22Rv1 (cell line): ENCODE measurements around the gene THRA.

Experiments used
- H3K27ac ChIP-seq: fragments of 450-650 bp; 2 replicates; pipeline ENCODE4 v1.5.1; 2017
- CTCF ChIP-seq: fragments of 450-650 bp; IDR thresholded peaks from 2 replicates; pipeline ENCODE4 v1.5.1; 2017; ENCODE audit warnings: mild to moderate bottlenecking
- ZFX ChIP-seq: fragments of 450-650 bp; IDR thresholded peaks from 2 replicates; pipeline ENCODE4 v1.6.1; 2017; ENCODE audit warnings: antibody characterized with exemption, borderline replicate concordance

THRA gene

GRCh38 chr17:40103688-40104087 is 40.9 kb downstream of the THRA start:
- TF ChIP-seq ZFX: no peak
- no peak for TF ChIP-seq CTCF
- no peak overlapping the region for H3K27ac ChIP-seq

DNA sequence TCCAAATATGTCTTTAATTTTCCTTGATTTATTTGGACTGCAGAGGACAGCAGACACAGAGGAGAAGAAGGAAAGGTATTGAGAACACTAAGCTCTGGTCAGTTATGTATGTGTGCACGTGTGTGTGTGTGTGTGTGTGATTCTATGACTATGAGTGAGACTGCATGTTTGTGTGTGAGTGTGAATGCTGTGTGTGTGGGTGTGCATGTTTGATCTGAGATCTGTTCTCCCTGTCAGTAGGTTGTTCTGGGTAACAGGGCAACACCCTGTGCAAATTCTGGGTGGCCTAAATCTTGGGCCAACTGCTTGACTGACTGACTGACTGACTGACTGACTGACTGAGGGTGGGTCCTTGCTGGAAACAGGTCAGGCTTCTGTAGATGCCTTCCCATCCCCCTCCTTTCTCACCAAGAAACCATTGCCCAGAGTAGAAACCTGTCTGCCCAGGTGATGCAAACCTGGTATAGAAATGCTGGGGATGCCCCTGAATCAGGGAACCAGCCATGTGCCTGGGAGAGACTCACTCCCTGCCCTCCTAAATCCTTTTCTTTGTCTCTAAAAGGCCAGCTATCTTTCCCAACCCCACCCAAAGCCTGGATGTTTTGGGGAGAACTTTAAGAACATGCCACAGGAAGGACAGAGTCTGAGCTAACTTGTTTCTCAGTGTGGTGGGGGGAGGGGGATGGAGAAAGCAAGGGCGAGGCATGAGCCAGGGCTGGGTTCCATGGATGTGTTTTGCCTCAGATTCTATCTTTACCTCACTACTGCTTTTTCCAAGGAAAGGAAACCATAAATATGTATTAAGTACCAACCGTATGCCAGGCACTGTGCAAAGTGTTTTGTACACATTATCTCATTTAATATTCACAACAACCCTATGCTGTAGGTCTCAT is 42.1 kb downstream of the THRA start:
- no peak for TF ChIP-seq ZFX
- no peak for TF ChIP-seq CTCF
- no peak overlapping the region for H3K27ac ChIP-seq

DNA sequence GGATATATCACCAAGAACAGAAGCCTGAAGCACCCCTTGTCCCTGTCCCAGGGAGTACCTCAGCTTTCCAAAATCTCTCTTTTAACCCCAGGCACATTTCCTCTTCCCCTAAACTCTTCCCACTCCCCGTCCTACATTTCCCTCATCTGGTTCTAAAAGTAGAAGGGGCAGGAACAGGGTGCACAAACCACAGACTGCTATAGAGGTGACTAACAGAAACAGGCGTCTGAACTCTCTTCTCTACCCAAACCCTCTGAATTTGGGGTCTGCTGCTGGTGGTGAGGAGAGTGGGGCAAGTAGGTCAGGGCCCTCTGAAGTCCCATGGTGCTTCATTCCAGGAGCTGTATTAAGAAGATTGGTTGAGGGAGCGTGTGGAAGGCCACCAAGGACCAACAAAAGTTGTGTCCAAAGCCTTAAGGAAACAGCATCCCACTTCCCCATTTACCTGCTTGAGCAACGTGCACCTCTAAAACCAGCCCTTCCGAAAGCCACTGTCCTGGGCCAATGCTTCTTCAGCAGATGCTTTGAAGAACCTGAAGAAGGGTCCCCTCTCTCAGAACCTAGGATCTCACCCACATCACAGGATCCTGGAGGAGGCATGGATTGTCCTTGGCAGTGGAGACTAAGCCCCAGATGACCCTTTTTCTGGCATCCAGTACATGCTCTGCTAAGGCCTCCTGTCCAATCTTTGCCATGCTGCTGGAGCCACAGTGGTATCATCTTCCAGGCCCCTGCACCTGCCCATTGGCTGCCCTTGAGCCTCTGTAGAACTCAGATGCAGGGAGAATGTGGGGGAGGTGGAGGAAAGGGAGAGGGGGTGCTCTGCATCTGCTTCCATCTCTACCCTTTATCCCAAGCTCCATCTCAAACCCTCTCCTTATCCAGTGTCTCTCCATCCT is 43.3 kb downstream of the THRA start:
- TF ChIP-seq CTCF: no peak
- no peak for TF ChIP-seq ZFX

GRCh38 chr17:40106760-40107521 is 44.2 kb downstream of the THRA start:
- H3K27ac ChIP-seq: no peak overlapping the region

More for the DNA sequence above, 43.3 kb downstream of the THRA start:
- H3K27ac ChIP-seq: no peak overlapping the region

GRCh38 chr17:40107522-40108174 is 44.9 kb downstream of the THRA start:
- H3K27ac ChIP-seq: 0 out of 2 replicates have a peak overlapping the region, but pooled peaks have one; percentile 1
- TF ChIP-seq CTCF (no peak), ZFX (no peak)

More at GRCh38 chr17:40106760-40107521, 44.2 kb downstream of the THRA start:
- TF ChIP-seq ZFX: no peak
- no peak for TF ChIP-seq CTCF
